Measurements from ENCODE around the gene PCDHA13.
"Not testable (repeated sequence)": the region's sequence is repeated elsewhere in the genome, so short reads cannot be mapped to it uniquely, and the experiment has no call there.

PCDHA13 gene

GRCh38 chr5:140881889-140882590, at the start of gene PCDHA13:
Gene PCDHA13, plus strand, starts transcription at chr5:140882124. Its CDS starts 145 bp downstream, at chr5:140882269.
- no peak for DNase-seq

GRCh38 chr5:140833993-140834392, 47.9 kb upstream of the PCDHA13 start, which contains the start of gene PCDHA7:
Gene PCDHA7, plus strand, starts transcription at chr5:140834269. Its CDS starts 115 bp downstream, at chr5:140834384.
- no peak for DNase-seq

- not testable (repeated sequence) for DNase-seq
Observed at GRCh38 chr5:140834439-140835008, 47.4 kb upstream of the PCDHA13 start.

- DNase-seq: no peak
Observed at GRCh38 chr5:140835622-140836510, 46.1 kb upstream of the PCDHA13 start.

GRCh38 chr5:140840978-140841962, 40.7 kb upstream of the PCDHA13 start, which contains the start of gene PCDHA8:
Gene PCDHA8, plus strand, starts transcription at chr5:140841187. Its CDS starts 135 bp downstream, at chr5:140841322.
- peak; percentile 62 for DNase-seq

GRCh38 chr5:140842798-140843733, 38.9 kb upstream of the PCDHA13 start:
- no peak for DNase-seq

- not testable (repeated sequence) for DNase-seq
Observed at GRCh38 chr5:140848139-140849102, 33.5 kb upstream of the PCDHA13 start, which contains the start of gene PCDHA9. Gene PCDHA9, plus strand, starts transcription at chr5:140848382. Its CDS starts 114 bp downstream, at chr5:140848496.

GRCh38 chr5:140849831-140850634, 31.9 kb upstream of the PCDHA13 start:
- DNase-seq: not testable (repeated sequence)

GRCh38 chr5:140855772-140856674, 25.9 kb upstream of the PCDHA13 start, which contains the start of gene PCDHA10:
Gene PCDHA10, plus strand, starts transcription at chr5:140855897. Its CDS starts 152 bp downstream, at chr5:140856049.
- DNase-seq: peak; percentile 48

- no peak for DNase-seq
Observed at GRCh38 chr5:140857177-140857986, 24.5 kb upstream of the PCDHA13 start.

GRCh38 chr5:140857987-140858240, 24.0 kb upstream of the PCDHA13 start:
- DNase-seq: no peak

- no peak for DNase-seq
Observed at GRCh38 chr5:140862441-140863295, 19.3 kb upstream of the PCDHA13 start.

GRCh38 chr5:140868721-140869554, 13.0 kb upstream of the PCDHA13 start, which contains the start of gene PCDHA11:
Gene PCDHA11, plus strand, starts transcription at chr5:140868957. Its CDS starts 147 bp downstream, at chr5:140869104.
- no peak for DNase-seq

GRCh38 chr5:140869555-140869886, 12.4 kb upstream of the PCDHA13 start:
- DNase-seq: no peak
